Lung (tissue), 12 donors: ENCODE measurements around the gene TMEM63C. TPM values are rescaled to one million over a fixed set of nuclear protein-coding genes. Genes with fewer than 3 reads are reported as not detected.

Source experiments
- ATAC-seq: fragments of 200-7000 bp; cut with Tn5 transposase; one replicate; pipeline ENCODE4 v1.9.1; 2020; ENCODE audit warnings: moderate number of reproducible peaks; ENCODE audit not compliant: insufficient read depth, low FRiP score
- DNase-seq, 3 donors: peaks; one replicate each; pipeline ENCODE4 v3.0.0-alpha.2; 2013 to 2017
- H3K27ac ChIP-seq, 2 donors: one replicate each; pipeline ENCODE4 v1.5.1; 2013; ENCODE audit warnings: mild to moderate bottlenecking in 2 of 2, moderate library complexity in 2 of 2, control low read depth in 1 of 2, inconsistent platforms in 1 of 2, low read depth in 1 of 2, low read length in 1 of 2
- H3K27me3 ChIP-seq, 3 donors: one replicate each; pipeline ENCODE4 v1.5.1; 2013; ENCODE audit warnings: low read length in 2 of 3; ENCODE audit not compliant: control insufficient read depth in 3 of 3, insufficient read depth in 3 of 3
- H3K36me3 ChIP-seq, 4 donors: one replicate each; pipeline ENCODE4 v1.5.1; 2013; ENCODE audit warnings: low read length in 4 of 4, mild to moderate bottlenecking in 1 of 4, moderate library complexity in 1 of 4; ENCODE audit not compliant: control insufficient read depth in 4 of 4, insufficient read depth in 4 of 4
- H3K4me1 ChIP-seq, 5 donors: one replicate each; pipeline ENCODE4 v1.5.1; 2013; ENCODE audit warnings: low read length in 5 of 5, mild to moderate bottlenecking in 2 of 5, moderate library complexity in 1 of 5; ENCODE audit not compliant: control insufficient read depth in 5 of 5, insufficient read depth in 5 of 5
- H3K4me3 ChIP-seq: one replicate; pipeline ENCODE4 v1.5.1; 2013; ENCODE audit warnings: mild to moderate bottlenecking, control low read depth, moderate library complexity
- H3K9ac ChIP-seq, 2 donors: one replicate each; pipeline ENCODE4 v1.5.1; 2013; ENCODE audit warnings: low read length in 2 of 2, control low read depth in 1 of 2; ENCODE audit not compliant: insufficient read depth in 1 of 2
- H3K9me3 ChIP-seq, 4 donors: one replicate each; pipeline ENCODE4 v1.5.1; 2013; ENCODE audit warnings: low read length in 3 of 4, mild to moderate bottlenecking in 1 of 4, moderate library complexity in 1 of 4; ENCODE audit not compliant: control insufficient read depth in 4 of 4, insufficient read depth in 3 of 4
- WGBS, 2 donors: extraction: QIAGEN DNeasy Blood & Tissue Kit; methylation state at CpG; one replicate each; pipeline ENCODE4 v1.1.7; 2013; 5-methylcytosine and 5-hydroxymethylcytosine counted together
- polyA plus RNA-seq, 2 donors: library from polyadenylated mRNA; stranded (reverse); fragments of 200-250 nt; gene quantifications; one replicate each; pipeline ENCODE4 v1.2.1, GENCODE V29; 2013
- total RNA-seq, 2 donors: library from RNA; depleted of rRNA in 1 of 2; stranded (reverse); fragments of >200 nt in 1 of 2; gene quantifications; one replicate each; pipeline ENCODE4 v1.2.1, GENCODE V29; 2014 to 2021
- TF ChIP-seq, protein P1 (sequence below): IDR thresholded peaks from 2 replicates; pipeline ENCODE4 v1.5.1; 2012; ENCODE audit warnings: mild to moderate bottlenecking; ENCODE audit errors: control extremely low read depth, extremely low read depth
- donor health status: control.
- donor health status: control.
- donor health status: Bipolar disorder and iron deficiency.
- donor health status: healthy.
- donor health status: DM: yes; HTN: yes; CAD: no.

The TMEM63C gene
- total and polyA plus RNA-seq, 4 donors = 0.20 to 1.2 (median 0.45) TPM

DNA sequence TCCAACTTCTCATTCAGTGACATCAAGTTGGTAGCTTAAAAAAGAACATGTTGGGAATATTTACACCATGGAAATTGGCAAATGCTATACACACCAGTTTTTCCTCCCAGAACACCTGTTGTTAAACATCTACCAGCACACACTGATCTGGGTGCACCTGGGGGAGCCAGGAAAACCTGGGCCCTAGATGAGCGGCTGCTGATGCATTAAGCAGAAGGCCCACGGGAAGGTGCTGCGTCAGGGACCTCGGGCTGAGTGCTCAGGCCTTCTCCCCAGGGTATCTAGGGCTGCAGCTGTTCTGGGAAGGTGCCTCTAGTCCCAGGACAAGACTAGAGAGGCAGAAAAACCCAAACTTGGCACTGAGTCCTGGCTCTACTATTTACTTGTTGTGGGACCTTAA lies 92.2 kb downstream of the TMEM63C start:
- ATAC-seq = no peak
- no peak for DNase-seq
- no peak overlapping the region for H3K27ac ChIP-seq
- no peak overlapping the region for H3K9ac ChIP-seq
- peaks cover 0 to 9% (median 0%) of the 10 kb centered on the region in 4 donors for H3K9me3 ChIP-seq
- H3K4me1 ChIP-seq = peaks cover 0 to 7% (median 0%) of the 10 kb centered on the region in 5 donors
- 69 to 78% methylated on average over 4 of the region's 4 CpGs for WGBS, 2 donors
- peaks cover 14 to 26% (median 14%) of the 10 kb centered on the region in 3 donors for H3K27me3 ChIP-seq
- no peak overlapping the region for H3K4me3 ChIP-seq
- TF ChIP-seq, protein P1, sequence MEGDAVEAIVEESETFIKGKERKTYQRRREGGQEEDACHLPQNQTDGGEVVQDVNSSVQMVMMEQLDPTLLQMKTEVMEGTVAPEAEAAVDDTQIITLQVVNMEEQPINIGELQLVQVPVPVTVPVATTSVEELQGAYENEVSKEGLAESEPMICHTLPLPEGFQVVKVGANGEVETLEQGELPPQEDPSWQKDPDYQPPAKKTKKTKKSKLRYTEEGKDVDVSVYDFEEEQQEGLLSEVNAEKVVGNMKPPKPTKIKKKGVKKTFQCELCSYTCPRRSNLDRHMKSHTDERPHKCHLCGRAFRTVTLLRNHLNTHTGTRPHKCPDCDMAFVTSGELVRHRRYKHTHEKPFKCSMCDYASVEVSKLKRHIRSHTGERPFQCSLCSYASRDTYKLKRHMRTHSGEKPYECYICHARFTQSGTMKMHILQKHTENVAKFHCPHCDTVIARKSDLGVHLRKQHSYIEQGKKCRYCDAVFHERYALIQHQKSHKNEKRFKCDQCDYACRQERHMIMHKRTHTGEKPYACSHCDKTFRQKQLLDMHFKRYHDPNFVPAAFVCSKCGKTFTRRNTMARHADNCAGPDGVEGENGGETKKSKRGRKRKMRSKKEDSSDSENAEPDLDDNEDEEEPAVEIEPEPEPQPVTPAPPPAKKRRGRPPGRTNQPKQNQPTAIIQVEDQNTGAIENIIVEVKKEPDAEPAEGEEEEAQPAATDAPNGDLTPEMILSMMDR = no peak
- H3K36me3 ChIP-seq = peaks cover 0 to 21% (median 2%) of the 10 kb centered on the region in 4 donors

DNA sequence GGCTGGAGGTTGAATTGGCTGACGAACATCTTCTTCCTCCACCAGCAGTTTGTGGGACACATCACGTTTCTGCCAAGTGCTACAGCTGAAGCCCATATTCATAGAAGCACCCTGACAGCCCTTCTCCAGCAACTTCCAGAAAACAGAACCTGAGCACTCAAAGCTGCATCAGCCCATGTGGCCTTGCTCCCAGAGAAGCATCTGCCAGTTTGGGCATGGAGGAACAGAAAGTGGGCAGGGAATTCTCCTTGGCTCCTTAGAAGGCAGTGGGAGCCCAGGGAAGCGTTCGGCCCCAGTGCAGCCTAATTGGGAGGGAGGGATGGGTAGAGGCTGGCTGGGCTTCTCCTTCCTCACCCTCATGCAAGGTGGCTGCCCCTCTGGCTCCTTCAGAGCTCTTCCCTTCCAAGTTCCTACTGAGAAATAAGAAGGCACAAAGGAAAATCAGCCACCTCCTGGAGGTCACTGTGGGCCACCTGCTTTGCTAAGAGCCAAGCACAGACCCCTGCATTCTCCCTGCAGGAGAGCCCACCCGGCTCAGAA lies 93.5 kb downstream of the TMEM63C start:
- ATAC-seq = no peak
- Histone ChIP-seq H3K36me3 (peaks cover 0 to 31% (median 9%) of the 10 kb centered on the region in 4 donors), H3K27me3 (peaks cover 7 to 14% (median 13%) of the 10 kb centered on the region in 3 donors), H3K4me1 (peaks cover 0 to 7% (median 0%) of the 10 kb centered on the region in 5 donors), H3K4me3 (no peak overlapping the region), H3K27ac (no peak overlapping the region), H3K9ac (no peak overlapping the region), H3K9me3 (peaks cover 0 to 6% (median 0%) of the 10 kb centered on the region in 4 donors)
- 76 to 78% methylated on average over 5 of the region's 5 CpGs for WGBS, 2 donors
- TF ChIP-seq, protein P1 = no peak
- no peak for DNase-seq

DNA sequence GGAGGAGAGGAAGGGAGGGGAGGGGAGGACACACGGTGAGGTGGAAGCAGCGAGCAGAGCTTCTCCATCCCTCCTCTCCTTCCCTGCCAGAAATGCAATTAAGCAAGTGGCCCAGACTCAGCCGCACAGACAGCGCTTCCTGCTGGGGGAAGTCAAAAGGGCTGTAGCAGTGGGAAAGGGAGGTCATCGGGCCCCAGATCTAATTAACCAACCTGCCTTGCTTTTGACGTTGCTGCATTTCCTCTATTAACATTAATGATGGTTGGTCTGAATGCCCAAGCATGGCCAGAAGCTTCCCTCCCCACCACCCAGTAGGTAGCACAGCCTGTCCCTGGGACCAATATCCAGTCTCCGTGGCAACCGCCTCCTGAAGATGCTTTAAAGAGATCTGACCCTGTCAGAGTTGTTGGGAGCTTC lies 94.0 kb downstream of the TMEM63C start:
- no peak for DNase-seq
- Histone ChIP-seq H3K27me3 (peaks cover 5 to 9% (median 8%) of the 10 kb centered on the region in 3 donors), H3K27ac (no peak overlapping the region), H3K9me3 (peaks cover 0 to 6% (median 0%) of the 10 kb centered on the region in 4 donors), H3K4me1 (peaks cover 0 to 7% (median 0%) of the 10 kb centered on the region in 5 donors), H3K36me3 (peaks cover 0 to 35% (median 10%) of the 10 kb centered on the region in 4 donors), H3K9ac (no peak overlapping the region), H3K4me3 (no peak overlapping the region)
- WGBS, 2 donors = 41 to 58% methylated on average over 8 of the region's 8 CpGs
- TF ChIP-seq, protein P1 = no peak
- ATAC-seq = no peak
